Measurements from ENCODE around the gene CRTAC1. TPM values are rescaled to one million over a fixed set of nuclear protein-coding genes. Genes with fewer than 3 reads are reported as not detected.

The CRTAC1 gene
- total RNA-seq, 1 donor from 2014 or later = 0.30 TPM

DNA sequence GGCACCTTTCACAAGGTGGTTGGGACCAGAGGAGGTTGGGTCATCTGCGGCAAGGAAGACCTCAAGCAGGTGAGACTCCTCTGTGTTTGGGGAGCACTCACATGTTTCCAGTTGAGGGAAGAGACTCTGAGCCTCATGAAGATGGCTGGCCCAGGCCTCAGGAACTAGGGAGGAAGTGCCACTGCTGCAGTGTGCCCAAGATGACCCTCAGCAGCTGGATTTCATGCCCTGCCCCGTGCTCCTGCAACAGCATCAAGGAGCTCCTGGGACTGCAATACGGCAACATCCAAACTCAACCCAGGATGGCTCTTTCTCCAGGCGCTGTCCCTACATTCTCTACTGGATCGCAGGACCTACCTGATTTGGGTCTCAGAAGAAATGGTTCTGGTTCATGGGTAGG lies 106.9 kb downstream of the CRTAC1 start:
- Histone ChIP-seq H3K27ac (no peak overlapping the region), H3K4me1 (no peaks in the 10 kb centered on the region), H4K20me1 (ENCODE audit: low read depth) (no peaks in the 10 kb centered on the region), H3K79me2 (ENCODE audit: low read depth) (no peaks in the 10 kb centered on the region), H3K9me3 (ENCODE audit: low read depth) (no peaks in the 10 kb centered on the region), H3K4me3 (no peak overlapping the region), H3K36me3 (no peaks in the 10 kb centered on the region), H3K9ac (no peak overlapping the region), H2AFZ (replicated peaks) (no peak overlapping the region), H3K27me3 (no peaks in the 10 kb centered on the region), H3F3A (ENCODE audit: low read depth) (no peaks in the 10 kb centered on the region), H3K4me2 (no peak overlapping the region)
- Mint-ChIP-seq H3K27me3 (ENCODE audit: insufficient read depth, low read depth) (peaks cover 7% of the 10 kb centered on the region), H3K36me3 (no peaks in the 10 kb centered on the region), H3K27ac (no peak overlapping the region), H3K4me3 (no peak overlapping the region), H3K4me1 (no peaks in the 10 kb centered on the region), H3K9me3 (no peaks in the 10 kb centered on the region)
- no peak for DNase-seq (ENCODE audit: low spot score)
- TF ChIP-seq, protein P1, sequence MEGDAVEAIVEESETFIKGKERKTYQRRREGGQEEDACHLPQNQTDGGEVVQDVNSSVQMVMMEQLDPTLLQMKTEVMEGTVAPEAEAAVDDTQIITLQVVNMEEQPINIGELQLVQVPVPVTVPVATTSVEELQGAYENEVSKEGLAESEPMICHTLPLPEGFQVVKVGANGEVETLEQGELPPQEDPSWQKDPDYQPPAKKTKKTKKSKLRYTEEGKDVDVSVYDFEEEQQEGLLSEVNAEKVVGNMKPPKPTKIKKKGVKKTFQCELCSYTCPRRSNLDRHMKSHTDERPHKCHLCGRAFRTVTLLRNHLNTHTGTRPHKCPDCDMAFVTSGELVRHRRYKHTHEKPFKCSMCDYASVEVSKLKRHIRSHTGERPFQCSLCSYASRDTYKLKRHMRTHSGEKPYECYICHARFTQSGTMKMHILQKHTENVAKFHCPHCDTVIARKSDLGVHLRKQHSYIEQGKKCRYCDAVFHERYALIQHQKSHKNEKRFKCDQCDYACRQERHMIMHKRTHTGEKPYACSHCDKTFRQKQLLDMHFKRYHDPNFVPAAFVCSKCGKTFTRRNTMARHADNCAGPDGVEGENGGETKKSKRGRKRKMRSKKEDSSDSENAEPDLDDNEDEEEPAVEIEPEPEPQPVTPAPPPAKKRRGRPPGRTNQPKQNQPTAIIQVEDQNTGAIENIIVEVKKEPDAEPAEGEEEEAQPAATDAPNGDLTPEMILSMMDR (IDR thresholded peaks at IDR 0.05) = no peak
- TF ChIP-seq EZH2phosphoT487 (IDR thresholded peaks at IDR 0.05) = no peak

DNA sequence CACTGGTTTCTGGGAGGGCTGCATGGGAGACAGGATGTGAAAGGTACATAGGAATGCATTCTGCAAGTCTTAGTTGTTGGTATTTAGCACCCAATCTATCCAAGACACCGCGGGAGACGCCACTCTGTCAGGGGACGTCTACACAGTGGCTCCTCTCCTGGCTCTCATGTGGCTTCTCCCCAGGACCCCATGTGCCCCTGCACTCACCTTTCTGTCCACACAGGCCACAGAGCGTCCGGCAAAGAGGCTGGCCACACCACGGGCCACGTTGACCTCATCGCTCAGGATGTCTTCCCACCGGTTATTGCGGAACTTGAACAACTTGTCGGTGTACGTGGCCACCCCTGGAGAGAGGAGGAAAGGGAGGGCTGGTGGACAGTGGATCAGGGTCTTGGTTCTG lies 107.4 kb downstream of the CRTAC1 start:
- no peak overlapping the region for H3K27ac ChIP-seq
- H3K27ac Mint-ChIP-seq = no peak overlapping the region
- no peaks in the 10 kb centered on the region for H3K36me3 Mint-ChIP-seq
- no peaks in the 10 kb centered on the region for H3K9me3 ChIP-seq (ENCODE audit: low read depth)
- H3K4me1 ChIP-seq = no peaks in the 10 kb centered on the region
- DNase-seq (ENCODE audit: low spot score) = no peak
- H4K20me1 ChIP-seq (ENCODE audit: low read depth) = no peaks in the 10 kb centered on the region
- H3K9me3 Mint-ChIP-seq = no peaks in the 10 kb centered on the region
- peaks cover 3% of the 10 kb centered on the region for H3K27me3 Mint-ChIP-seq (ENCODE audit: insufficient read depth, low read depth)
- H3K4me3 Mint-ChIP-seq = no peak overlapping the region
- H3K9ac ChIP-seq = no peak overlapping the region
- H3F3A ChIP-seq (ENCODE audit: low read depth) = no peaks in the 10 kb centered on the region
- no peak overlapping the region for H2AFZ ChIP-seq (replicated peaks)
- no peaks in the 10 kb centered on the region for H3K27me3 ChIP-seq
- H3K36me3 ChIP-seq = no peaks in the 10 kb centered on the region
- H3K4me1 Mint-ChIP-seq = no peaks in the 10 kb centered on the region
- no peak overlapping the region for H3K4me3 ChIP-seq
- H3K79me2 ChIP-seq (ENCODE audit: low read depth) = no peaks in the 10 kb centered on the region
- H3K4me2 ChIP-seq = no peak overlapping the region
- TF ChIP-seq EZH2 (IDR thresholded peaks at IDR 0.05) = no peak
- TF ChIP-seq, protein P1 (IDR thresholded peaks at IDR 0.05) = no peak
- TF ChIP-seq EZH2phosphoT487 (IDR thresholded peaks at IDR 0.05) = no peak

DNA sequence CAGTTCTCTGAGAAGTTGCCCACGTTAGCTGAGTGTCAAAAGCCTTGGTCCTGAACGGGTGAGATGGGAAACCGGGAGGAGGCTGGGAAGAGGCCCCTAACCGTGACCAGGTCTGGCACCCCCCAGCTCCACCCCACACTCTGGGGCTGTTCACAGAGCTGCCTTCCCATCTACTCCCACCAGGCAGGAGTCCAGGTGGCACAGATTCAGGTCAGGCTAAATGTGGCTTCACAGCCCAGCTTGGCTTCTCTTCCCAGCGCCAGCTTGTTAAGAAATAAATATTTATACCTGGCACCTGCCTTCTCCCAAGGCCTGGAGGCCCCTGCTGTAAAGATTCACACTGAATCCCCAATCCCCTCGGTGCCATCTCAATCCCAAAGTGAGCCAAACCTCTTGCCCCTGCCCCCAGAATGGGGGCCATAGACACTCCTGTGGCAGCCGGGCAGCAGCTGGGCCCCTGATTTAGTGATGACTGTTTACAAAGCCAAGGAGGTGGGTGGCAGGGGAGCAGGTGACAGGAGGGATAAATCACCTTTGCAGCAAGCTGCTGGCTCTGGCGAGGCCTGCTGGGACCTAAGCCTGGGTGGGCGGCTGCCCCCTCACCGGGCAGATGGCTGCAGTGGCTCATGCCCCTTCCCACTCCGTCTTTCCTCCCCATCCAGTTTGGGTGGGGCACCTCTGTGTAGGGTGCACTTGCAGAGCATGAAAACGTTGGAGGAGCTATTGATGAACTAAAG lies 108.2 kb downstream of the CRTAC1 start:
- no peaks in the 10 kb centered on the region for H3K4me1 Mint-ChIP-seq
- H3K36me3 Mint-ChIP-seq = no peaks in the 10 kb centered on the region
- H3K27me3 ChIP-seq = no peaks in the 10 kb centered on the region
- no peaks in the 10 kb centered on the region for H3K9me3 ChIP-seq (ENCODE audit: low read depth)
- H3K4me3 ChIP-seq = no peak overlapping the region
- no peak overlapping the region for H2AFZ ChIP-seq (replicated peaks)
- no peaks in the 10 kb centered on the region for H3K4me1 ChIP-seq
- H3F3A ChIP-seq (ENCODE audit: low read depth) = no peaks in the 10 kb centered on the region
- H3K27me3 Mint-ChIP-seq (ENCODE audit: insufficient read depth, low read depth) = peaks cover 7% of the 10 kb centered on the region
- H3K27ac Mint-ChIP-seq = no peak overlapping the region
- no peak for DNase-seq (ENCODE audit: low spot score)
- no peaks in the 10 kb centered on the region for H3K9me3 Mint-ChIP-seq
- no peaks in the 10 kb centered on the region for H3K79me2 ChIP-seq (ENCODE audit: low read depth)
- H3K4me2 ChIP-seq = no peak overlapping the region
- no peak overlapping the region for H3K4me3 Mint-ChIP-seq
- no peaks in the 10 kb centered on the region for H4K20me1 ChIP-seq (ENCODE audit: low read depth)
- H3K9ac ChIP-seq = no peak overlapping the region
- TF ChIP-seq, protein P1 (IDR thresholded peaks at IDR 0.05) = no peak
- no peak overlapping the region for H3K27ac ChIP-seq
- H3K36me3 ChIP-seq = no peaks in the 10 kb centered on the region
